ENCODE results near the gene TTC27. TPM values are rescaled to one million over a fixed set of nuclear protein-coding genes. Genes with fewer than 3 reads are reported as not detected.
A peak's percentile ranks its signal among the peaks of the same experiment; 100 is the strongest.

TTC27 gene
- total RNA-seq, 6 experiments from 2014 or later: 6.8 to 9.5 (median 7.3) TPM

DNA sequence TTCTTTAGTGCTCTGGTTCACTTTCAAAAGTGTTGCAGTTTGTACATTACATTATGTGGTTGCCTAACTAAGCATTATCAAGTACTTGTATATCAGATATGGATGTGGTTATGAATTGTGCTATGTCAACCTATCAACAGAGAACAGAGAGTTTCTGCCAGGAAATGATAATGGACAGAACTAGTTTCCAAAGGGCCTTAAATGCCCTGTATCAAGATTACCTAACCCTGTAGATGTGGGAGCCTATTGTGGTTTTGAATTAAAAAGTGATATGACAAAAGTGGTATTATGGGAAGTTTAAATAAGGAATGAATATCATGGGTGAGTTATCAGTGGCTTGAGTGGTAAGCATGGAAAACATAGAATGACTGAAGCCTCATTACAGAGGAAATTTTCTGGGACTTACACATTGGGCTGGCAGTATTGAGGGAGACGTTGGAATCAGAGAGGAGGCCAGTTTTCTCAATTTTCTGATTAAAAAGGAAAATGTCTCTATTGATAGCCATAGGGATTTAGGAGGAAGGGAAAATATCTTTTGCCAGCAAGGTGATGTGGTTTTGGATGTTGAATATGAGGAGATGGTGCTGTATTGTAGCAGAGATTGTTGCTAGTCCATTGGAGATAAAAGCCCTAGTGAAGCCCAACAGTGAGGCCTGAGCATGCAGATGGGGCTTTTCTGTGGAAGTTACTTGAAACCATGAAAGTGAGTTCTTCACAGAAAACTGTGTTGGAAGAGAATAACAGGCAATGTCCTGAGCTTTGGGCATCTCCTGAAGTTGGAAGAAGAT lies 140.7 kb downstream of the TTC27 start:
- intact Hi-C loops (cut with DNase I): no loop called here
- H3K27me3 ChIP-seq: no peaks in the 10 kb centered on the region
- H3K9me3 ChIP-seq: no peaks in the 10 kb centered on the region
- no peak overlapping the region for H3K27ac ChIP-seq
- DNase-seq: no peak
- 75% methylated on average over 1 of the region's 1 CpG for WGBS (ENCODE audit: insufficient coverage, low coverage, low lambda C conversion rate, missing lambda C conversion rate)
- no peak for TF ChIP-seq POLR2A (IDR thresholded peaks at IDR 0.05)
- no peak for TF ChIP-seq CTCF (IDR thresholded peaks at IDR 0.05)
- no peaks in the 10 kb centered on the region for H3K36me3 ChIP-seq
- no peak for ATAC-seq
- no peaks in the 10 kb centered on the region for H3K4me1 ChIP-seq
- H3K4me3 ChIP-seq: no peak overlapping the region

DNA sequence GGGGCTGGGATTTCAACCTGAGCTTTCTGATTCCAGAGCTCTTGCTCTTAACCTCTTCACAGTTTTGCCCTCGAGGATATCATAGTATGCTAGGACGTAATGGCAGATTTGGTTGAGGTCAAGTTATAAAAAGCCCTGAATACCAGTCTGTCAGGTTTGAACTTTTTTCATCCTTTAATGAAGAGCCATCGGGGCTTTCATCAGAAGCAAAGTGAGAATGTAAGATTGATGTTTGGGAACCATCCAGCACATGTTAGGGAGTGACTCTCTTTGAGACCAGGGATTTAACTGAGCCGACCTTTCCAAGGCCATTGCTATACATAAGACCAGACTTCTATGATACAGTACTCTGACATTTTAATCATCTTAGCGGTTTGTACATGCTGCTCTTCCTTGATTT lies 142.5 kb downstream of the TTC27 start:
- intact Hi-C loops (cut with DNase I): loop anchor here in 1 of 2 donors (10.0 kb wide), 1 partner anchor 174 kb away; the partner anchor contains the start of gene LTBP1
- H3K27me3 ChIP-seq: no peaks in the 10 kb centered on the region
- no peaks in the 10 kb centered on the region for H3K4me1 ChIP-seq
- H3K27ac ChIP-seq: no peak overlapping the region
- H3K9me3 ChIP-seq: no peaks in the 10 kb centered on the region
- no peak overlapping the region for H3K4me3 ChIP-seq
- 88% methylated on average over 5 of the region's 5 CpGs for WGBS (ENCODE audit: insufficient coverage, low coverage, low lambda C conversion rate, missing lambda C conversion rate)
- TF ChIP-seq CTCF (IDR thresholded peaks at IDR 0.05) (no peak), POLR2A (IDR thresholded peaks at IDR 0.05) (no peak)
- ATAC-seq (no peak), DNase-seq (no peak)
- no peaks in the 10 kb centered on the region for H3K36me3 ChIP-seq

DNA sequence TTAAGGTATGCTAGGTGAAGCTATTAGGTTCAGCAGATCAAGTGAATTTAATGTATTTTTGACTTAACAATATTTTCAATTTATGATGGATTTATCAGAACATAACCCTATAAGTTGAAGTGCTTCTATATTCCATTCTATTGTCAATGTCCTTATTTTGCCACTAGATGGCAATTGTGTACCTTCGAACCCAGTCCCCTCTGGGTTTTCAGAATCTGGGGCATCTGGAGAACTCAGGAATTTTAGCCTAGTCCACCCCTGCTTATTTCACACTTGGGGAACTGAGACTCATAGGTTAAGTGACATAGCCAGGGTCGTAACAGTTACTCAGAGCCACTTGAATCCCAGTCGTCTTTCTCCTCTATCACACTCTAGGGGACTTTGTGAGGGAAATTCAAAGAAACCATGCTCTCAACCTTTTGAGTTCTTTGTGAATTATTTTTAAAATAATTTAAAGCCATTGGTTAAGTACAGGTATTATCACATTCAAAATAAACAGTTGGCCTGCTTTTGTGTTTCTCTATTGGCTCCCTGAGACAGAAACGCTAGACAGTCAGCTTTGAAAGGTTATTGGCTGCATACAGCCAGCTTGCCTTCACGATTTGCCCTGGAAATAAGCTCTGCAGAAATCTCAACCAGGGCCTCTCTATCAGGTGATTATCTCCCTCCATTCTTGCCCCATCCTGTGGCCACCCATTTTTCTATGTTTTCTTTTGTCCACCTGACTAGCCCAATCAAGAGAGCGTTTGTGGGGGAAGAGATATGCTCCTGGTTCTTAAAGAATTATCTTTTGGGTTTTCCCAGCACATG lies 145.0 kb downstream of the TTC27 start:
- TF ChIP-seq CTCF (IDR thresholded peaks at IDR 0.05) (peak; percentile 60 to 71 (median 66)), POLR2A (IDR thresholded peaks at IDR 0.05) (no peak)
- no peak overlapping the region for H3K27ac ChIP-seq
- no peaks in the 10 kb centered on the region for H3K4me1 ChIP-seq
- no peaks in the 10 kb centered on the region for H3K36me3 ChIP-seq
- ATAC-seq (peak; percentile 74 to 83 (median 78)), DNase-seq (no peak)
- H3K4me3 ChIP-seq: no peak overlapping the region
- WGBS (ENCODE audit: insufficient coverage, low coverage, low lambda C conversion rate, missing lambda C conversion rate): 62% methylated on average over 6 of the region's 6 CpGs
- no peaks in the 10 kb centered on the region for H3K9me3 ChIP-seq
- no peaks in the 10 kb centered on the region for H3K27me3 ChIP-seq
- intact Hi-C loops (cut with DNase I): loop anchor here in 1 of 2 donors (10.0 kb wide), 1 partner anchor 172 kb away; the partner anchor contains the start of gene LTBP1

- WGBS (ENCODE audit: insufficient coverage, low coverage, low lambda C conversion rate, missing lambda C conversion rate): 71% methylated on average over 5 of the region's 5 CpGs
- TF ChIP-seq POLR2A (IDR thresholded peaks at IDR 0.05) (no peak), CTCF (IDR thresholded peaks at IDR 0.05) (no peak)
- H3K36me3 ChIP-seq: no peaks in the 10 kb centered on the region
- DNase-seq (no peak), ATAC-seq (no peak)
- H3K4me3 ChIP-seq: no peak overlapping the region
- H3K27me3 ChIP-seq: no peaks in the 10 kb centered on the region
- H3K27ac ChIP-seq: no peak overlapping the region
- no peaks in the 10 kb centered on the region for H3K4me1 ChIP-seq
- H3K9me3 ChIP-seq: no peaks in the 10 kb centered on the region
- intact Hi-C loops (cut with DNase I): loop anchor here in 1 of 2 donors (10.0 kb wide), 1 partner anchor 171 kb away; the partner anchor contains the start of gene LTBP1
These were observed 145.6 kb downstream of the TTC27 start for GRCh38 chr2:32773448-32773808.

All from right lobe of liver (tissue), 6 donors.